GM23248 (cell line): Measurements from ENCODE around the gene GABRA4.

Experiments
- EZH2 ChIP-seq: fragments of 200-600 bp; sonication (generic); IDR thresholded peaks from 2 replicates; pipeline ENCODE4 v1.6.1; 2018; ENCODE audit warnings: antibody characterized with exemption, mild to moderate bottlenecking; ENCODE audit not compliant: insufficient read depth, poor library complexity, severe bottlenecking
- EZH2phosphoT487 ChIP-seq: fragments of 200-600 bp; sonication (generic); IDR thresholded peaks from 2 replicates; pipeline ENCODE4 v1.6.1; 2018; ENCODE audit warnings: antibody characterized with exemption, moderate library complexity, mild to moderate bottlenecking, low read depth; ENCODE audit not compliant: insufficient read depth

- no peak for TF ChIP-seq EZH2
- no peak for TF ChIP-seq EZH2phosphoT487
These were observed 8.6 kb downstream of the GABRA4 start for GRCh38 chr4:46984781-46985180.
